GM19035 (cell line): ENCODE results near the gene MOV10L1.
"Not testable (repeated sequence)": the region's sequence is repeated elsewhere in the genome, so short reads cannot be mapped to it uniquely, and the experiment has no call there.

Source experiments
- ATAC-seq: cut with Tn5 transposase; IDR thresholded peaks from one replicate; pipeline ENCODE4 v1.9.1; 2021; ENCODE audit not compliant: unreplicated experiment

MOV10L1 gene

DNA sequence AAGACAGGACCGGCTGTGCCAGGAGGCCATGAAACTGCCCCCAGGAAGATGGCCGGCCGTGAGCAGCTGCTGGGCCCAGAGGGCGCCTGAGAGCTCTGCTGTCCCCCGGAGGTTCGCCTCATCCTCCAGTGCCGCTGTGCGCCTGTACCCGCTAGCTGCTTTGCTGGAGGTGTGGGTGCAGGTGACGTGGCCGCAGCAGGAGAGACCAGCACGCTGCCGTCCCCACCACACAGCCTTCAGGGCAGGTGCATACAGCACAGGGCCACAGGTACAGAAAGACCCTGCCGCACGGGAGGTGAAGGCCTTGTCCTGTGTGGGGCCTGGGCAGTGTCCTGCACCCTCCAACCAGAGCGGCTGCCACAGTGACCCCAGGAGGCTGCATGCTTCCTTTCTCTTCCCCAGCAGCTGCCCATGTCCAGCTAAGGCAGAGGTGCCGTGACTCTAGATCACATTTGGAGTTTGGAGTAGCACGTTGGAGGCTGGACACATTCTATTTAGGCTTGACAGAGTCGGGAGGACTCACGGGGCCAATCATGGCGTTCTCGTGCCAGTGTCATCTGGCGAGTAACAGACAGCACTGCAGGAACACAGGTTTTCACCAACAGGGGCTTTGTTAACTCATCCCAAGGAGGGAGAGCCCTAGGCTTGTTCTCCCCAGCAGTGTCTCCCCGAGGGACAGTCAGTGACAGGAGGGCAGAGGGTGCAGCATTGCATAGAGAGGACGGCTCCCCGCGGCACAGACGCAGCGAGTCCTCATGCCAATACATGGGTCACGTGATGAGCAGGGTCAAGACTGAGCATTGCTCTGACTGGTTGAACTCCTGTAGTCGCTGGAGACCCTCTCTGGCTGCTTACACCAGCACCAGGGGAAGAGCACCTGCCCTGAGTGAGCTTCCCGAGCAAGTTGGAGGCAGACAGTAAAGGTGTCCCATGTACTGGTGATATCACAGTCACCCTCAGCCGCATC lies 62.0 kb downstream of the MOV10L1 start:
- ATAC-seq: no peak

DNA sequence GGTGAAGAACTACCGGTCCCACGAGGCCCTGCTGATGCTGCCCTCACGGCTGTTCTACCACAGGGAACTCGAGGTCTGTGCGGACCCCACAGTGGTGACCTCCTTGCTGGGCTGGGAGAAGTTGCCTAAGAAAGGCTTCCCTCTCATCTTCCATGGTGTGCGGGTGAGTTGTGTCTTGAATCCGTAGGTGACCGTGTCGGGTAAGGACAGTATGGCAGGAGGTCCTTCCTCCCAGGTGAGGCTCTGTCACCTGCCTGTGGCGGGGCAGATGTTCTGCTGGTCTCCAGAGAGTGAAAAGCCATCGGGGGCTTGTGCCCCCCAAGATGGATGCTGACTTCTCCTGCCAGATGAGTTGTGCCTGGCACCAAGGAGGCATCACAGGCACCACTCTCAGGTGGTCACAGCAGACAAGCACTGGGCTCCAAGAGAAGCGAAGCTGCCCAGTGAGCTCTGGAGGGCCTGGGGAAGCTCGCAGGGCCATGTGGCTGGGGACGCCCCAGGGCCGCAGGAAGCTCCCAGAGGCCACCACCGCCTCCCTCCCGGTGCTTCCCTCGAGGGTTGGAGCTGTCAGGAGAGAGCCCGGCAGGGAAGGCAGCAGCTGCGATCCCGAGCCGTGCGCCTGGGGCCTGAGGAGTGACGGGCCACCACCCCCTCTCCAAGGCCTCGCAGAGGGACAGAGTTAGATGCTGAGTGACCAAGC lies 63.4 kb downstream of the MOV10L1 start:
- no peak for ATAC-seq

DNA sequence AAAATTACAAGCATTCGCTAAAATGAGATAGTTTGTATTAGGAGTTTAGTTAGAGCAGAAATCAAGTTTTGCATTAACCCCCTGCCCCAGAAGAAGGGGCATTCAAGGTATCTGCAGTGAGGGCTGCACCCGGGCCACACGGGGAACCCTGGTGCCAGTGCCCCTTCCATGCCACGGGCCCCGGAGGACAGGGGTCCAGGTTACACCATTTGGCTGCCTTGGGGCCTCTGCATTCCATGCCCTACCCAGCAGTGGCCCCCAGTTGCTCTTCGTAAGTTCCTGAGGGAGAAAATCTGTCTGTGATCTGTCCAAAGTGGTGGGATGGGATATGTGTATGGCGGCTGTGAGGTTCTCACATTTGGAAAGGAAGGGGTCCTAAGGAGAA lies 63.9 kb downstream of the MOV10L1 start:
- ATAC-seq: no peak

DNA sequence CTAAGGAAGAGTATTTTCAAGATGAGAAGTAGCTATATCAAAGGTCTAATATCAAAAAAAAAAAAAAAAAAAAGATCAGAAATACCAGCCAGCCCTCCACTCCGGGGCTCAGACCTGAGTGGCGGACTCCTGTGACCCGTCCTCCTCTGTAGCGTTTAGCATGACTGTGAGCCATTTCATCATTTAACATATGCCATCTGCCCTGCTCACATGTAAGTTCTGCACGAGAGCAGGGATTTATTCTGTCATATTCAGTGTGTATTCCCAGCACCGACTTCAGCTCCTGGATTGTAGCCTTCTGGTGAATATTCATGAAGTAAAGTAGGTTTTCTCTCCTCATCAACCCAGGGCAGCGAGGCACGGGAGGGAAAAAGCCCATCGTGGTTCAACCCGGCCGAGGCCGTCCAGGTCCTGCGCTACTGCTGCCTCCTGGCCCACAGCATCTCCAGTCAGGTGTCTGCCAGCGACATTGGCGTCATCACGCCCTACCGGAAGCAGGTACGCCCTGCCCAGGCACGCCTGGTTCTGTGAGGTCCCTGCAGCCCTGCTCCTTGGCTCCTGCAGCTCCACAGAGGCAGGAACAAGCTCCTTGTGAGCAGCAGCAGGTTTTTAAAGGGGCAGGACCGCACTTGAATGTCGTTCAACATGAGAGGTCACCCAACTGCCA lies 68.0 kb downstream of the MOV10L1 start:
- ATAC-seq: no peak

DNA sequence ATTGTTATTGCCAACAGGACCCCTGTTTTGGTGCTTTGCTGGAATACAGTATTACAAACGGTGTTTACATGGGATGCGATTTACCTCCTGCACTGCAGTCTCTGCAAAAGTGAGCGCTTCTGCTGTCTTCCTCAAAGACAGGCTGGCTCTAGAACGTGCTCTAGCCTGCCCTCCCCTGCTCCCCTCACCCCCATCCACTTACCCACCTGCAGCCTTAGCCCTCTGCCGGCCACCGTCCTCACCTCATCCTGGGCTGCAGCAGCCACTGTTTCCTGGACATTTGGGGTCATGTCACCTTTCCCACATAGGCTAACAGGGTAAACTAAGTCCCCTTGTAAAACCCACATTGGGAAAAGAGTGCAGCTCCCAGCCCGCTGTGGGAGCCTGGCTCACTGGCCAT lies 71.1 kb downstream of the MOV10L1 start:
- no peak for ATAC-seq

DNA sequence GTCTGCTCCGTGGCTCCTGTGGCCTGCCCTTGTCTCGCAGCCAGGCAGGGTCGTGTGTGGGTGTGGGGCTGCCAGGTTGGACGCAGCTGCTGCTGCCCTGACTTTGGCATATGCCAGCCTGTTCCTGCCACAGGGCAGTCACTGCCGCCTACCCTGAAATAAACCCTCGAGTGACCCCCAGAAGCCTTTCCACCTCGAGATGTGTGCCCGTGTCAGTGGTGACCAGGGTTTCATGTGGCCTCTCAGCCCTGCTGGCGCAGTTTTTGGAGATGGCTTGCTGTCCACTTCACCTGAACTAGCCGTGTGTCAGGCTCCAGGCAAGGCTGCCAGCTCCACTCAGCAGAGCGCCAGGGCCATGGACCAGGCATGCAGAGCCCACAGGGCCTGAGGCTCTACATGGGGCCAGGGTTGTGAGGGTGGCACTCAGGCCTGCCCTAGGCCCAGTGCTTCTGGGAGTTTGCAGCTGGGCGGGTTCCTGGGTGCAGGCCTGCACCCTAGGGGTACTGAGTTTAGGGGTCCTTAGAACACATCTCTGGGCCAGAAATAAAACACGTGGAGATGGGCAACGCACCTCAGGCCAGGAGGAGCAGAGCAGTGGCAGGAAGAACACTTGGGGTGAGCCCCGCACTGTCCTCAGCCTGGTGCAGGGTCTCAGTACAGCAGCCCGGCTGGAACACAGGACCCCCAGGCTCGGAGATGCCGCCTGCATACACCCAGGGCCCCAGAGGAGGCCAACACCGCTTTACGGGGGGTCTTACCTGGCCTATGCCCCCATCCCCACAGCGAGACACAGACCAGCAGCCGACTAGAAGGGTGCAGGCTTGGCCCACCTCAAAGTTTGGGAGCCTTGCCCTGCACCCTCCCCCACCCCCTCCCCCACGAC lies 71.9 kb downstream of the MOV10L1 start:
- no peak for ATAC-seq

DNA sequence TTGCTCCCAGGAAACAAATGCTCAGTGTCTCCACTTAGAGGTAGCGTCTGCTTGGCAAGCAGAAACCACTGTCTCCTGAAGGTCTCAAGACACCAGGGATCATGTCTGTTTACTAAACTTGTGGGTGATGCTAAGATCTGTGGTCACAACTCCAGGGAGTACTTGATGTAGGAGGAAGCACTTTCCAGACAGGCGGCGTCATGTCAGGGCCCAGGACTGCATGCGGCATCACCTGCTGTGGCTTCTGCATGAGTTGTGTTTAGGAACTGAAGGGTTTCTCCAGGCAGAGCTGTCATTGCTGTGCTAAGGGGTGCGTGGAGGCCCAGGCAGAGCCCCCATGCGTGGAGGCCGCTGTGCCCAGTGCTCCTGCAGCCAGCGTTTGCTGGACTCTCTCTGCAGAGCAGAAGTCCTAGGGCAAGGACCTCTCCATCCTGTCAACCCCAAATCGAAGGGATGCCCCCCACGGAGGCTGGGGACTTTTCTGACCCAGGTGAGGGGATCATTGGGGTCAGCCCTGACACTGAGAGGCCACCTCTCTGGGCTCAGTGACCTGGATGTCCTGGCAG lies 72.7 kb downstream of the MOV10L1 start:
- ATAC-seq: no peak

DNA sequence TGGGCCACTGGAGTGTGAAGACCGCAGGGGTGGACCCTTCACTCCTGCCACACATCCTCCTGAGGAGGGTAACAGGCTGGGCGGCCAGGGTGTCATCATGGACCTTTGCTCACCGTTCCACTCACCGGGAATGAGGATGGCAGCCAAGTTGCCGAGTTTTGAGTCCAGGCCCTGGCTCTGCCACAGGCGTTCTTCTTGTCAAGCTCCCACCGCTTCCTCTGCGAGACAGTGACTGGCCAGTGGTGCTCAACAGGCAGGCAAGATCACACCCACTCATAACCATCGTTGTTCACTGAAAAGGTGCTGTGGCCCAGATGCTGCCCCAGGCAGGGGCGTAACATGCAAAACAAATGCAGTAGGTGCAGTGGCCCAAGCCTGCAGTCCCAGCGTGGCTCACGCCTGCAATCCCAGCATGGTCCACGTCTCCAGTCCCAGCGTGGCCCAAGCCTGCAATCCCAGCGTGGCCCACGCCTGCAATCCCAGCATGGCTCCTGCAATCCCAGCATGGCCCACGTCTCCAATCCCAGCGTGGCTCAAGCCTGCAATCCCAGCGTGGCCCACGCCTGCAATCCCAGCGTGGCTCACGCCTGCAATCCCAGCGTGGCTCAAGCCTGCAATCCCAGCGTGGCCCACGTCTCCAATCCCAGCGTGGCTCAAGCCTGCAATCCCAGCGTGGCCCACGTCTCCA lies 75.8 kb downstream of the MOV10L1 start:
- ATAC-seq: no peak

DNA sequence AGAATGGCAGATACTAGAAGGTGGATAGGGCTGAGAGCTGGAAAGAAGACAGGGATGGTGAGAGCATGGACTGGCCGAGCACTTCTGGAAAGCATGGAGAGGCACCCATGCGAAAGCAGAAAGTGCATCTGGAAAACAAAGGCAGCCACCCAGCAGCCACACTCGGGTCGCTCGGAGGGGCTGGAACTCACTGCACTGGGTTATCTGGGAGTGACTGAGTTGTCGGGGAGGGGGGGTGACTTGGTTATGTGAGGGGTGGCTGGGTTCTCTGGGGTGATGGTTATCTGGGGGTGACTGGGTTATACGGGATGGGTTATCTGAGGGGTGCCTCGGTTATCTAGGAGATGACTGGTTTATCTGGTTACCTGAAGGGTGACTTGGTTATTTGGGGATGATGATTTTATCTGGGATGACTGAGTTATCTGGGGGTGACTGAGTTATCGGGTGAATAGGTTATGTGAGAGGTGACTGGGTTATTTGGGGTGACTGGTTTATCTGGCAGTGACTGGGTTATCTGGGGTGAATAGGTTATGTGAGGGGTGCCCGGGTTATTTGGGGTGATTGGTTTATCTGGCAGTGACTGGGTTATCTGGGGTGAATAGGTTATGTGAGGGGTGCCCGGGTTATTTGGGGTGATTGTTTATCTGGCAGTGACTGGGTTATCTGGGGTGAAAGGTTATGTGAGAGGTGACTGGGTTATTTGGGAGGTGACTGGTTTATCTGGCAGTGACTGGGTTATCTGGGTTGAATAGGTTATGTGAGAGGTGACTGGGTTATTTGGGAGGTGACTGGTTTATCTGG lies 78.1 kb downstream of the MOV10L1 start:
- ATAC-seq: no peak

DNA sequence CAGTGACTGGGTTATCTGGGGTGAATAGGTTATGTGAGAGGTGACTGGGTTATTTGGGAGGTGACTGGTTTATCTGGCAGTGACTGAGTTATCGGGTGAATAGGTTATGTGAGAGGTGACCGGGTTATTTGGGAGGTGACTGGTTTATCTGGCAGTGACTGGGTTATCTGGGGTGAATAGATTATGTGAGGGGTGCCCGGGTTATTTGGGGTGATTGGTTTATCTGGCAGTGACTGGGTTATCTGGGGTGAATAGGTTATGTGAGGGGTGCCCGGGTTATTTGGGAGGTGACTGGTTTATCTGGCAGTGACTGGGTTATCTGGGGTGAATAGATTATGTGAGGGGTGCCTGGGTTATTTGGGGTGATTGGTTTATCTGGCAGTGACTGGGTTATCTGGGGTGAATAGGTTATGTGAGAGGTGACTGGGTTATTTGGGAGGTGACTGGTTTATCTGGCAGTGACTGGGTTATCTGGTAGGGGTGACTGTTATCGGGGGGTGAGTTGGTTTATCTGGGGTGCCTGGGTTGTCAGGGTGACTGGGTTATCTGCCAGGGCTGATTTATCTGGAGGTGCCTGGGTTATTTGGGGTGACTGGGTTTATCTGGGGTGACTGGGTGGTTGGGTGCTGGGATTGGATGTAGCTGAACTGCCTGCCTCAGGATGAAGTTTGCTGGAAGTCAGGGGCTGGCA lies 78.8 kb downstream of the MOV10L1 start:
- not testable (repeated sequence) for ATAC-seq

DNA sequence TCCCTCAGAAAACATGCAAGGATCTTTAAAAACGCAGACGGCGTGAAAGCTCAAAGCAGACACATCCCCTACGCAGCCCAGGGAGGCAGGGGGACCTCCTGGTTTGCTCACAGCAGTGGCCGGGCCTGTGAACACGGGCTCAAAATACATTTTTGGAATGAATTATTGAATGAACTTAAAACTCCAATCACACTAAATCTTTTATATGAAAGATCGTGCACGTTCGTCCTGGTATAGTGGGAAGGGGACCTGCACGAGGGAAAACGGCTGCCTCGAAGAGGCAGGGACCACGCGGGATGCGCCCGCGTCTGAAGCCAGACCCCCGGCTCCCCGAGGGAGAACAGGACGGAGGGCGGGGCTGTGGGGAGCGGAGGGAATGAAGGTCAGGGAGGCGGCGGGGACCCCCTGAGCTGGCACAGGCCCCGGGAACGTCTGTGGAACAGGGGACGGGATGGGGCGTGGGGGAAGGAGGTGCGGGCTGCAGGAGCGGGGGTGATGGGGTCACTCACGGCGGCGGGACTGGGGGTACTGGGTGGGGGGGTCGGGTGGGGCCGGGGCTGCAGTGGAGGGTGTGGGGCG lies 79.5 kb downstream of the MOV10L1 start:
- ATAC-seq: no peak

DNA sequence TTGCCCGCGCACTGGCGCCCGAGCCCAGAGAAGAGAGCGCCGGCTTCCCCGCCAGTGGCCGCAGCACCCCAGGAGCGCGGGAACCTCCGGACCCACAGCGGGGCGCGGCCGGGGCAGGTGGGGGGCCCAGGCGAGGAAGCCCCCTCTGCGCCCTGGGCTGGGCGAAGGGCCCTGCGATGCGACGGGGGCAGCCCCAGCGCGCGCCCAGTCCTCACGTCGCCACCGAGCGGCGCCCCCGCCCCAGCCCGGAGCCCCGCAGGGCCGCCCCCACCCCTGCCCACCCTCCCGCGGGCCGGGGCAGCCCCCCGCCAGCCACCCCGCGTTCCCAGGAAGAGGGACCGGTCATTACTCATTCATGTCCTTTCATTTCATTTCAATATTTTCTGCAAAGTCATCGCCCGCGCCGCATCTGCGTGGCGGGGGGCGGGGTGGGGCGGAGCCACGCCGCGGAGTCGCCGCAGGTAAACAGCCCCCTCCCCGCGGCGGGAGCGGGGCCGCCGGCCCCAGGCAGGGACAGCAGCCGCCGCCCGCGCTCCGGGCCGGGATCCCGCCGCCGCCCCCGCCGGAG lies 80.1 kb downstream of the MOV10L1 start:
- no peak for ATAC-seq

DNA sequence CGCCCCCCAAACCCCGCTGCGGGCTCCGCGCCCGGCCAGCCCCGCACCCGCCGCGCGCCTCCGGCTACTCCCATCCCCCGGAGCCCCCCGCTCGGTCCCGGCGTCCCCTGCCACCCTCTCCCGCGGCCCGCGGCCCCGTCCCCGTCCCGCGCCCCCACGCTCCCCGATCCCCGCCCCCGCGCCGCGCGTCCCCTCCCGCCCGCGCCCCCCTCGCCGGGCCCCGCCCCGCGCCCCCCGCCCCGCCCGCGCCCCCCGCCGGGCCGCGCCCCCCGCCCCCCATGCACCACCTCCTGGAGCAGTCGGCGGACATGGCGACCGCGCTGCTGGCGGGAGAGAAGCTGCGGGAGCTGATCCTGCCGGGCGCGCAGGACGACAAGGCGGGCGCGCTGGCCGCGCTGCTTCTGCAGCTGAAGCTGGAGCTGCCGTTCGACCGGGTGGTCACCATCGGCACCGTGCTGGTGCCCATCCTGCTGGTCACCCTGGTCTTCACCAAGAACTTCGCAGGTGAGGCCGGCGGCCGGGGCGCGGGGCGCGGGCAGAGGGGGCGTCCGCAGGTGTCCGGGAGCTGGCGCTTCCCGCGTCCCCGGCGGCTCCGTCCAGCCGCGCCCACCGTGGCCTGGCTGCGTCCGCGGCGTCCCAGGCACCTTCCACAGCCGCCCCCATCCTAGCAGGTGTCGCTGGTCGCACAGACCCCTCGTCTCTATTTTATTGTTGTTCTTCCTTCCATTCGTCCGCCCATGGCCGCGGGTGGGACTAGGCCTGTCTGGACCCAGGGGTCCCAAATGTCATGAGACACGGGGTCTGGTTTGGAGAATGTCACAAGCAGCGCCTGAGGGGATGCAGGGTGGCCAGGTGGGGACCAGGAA lies 80.9 kb downstream of the MOV10L1 start, which contains the start of gene PANX2:
PANX2 (plus strand) TSS at position 279 of the 866 bp plus-strand sequence; CDS start at position 279, 0 bp downstream.
- ATAC-seq: no peak

DNA sequence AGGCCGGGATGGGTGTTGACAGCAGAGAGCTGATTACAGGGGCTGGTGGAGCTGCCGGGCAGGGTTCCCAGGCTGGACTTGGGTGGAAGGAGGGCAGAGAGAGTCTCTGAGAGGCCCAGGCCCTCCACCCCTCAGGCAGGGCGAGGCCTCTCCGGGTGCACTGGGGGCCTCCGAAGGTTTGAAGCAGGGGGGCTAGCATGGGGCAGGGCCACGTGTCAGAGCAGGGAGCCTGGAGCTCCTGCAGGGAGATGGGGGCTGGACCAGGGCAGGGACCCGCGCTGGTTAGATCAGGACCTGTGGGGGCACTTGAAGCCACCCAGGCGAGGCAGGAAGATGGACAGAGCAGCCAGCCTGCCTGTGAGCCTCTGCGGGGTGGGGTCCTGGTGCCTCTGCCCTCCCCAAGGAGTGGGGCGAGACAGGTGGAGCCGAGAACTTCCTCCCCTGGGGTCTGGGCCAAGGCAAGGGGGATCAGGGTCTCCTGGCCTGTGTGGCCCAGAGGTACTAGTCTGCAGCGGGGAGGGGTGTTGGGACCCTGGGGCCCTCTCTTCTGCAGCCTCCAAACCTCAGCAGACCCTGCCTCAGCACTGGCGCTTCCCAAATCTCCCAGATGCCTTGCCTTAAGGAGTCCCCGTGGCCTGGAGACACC lies 81.6 kb downstream of the MOV10L1 start:
- no peak for ATAC-seq

DNA sequence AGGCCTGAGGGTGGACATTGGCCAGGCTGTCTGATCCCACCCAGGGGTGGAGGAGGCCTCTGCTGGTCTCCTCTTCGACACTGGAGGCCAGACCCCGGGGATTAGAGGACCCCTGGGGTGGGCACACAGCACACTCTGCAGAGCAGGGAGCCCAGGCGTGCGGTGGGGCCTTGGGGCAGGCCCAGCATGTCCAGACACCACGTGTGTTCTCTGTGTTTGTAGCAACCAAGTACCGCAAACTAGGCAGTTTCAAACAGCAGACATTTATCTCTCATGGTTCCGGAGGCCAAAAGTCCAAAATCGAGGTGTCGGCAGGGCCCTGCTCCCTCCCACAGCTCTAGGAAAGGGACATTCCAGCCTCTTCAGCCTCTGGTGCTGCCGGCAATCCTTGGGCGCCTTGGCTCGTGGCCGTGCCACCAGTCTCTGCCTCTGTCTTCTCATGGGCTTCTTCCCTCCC lies 82.2 kb downstream of the MOV10L1 start:
- ATAC-seq: no peak
